SK-N-SH treated with all-trans-retinoic acid at 6 μM for 48 hours (cell line): ENCODE data around the gene OXLD1.

Source experiments
- ARNTL ChIP-seq: fragments of 450-650 bp; formaldehyde crosslinking; IDR thresholded peaks from 2 replicates; pipeline ENCODE4 v1.5.0; 2020; ENCODE audit warnings: low read depth, mild to moderate bottlenecking, moderate library complexity, borderline replicate concordance
- CREB5 ChIP-seq: fragments of 250-450 bp; sonication (Bioruptor Pico); IDR thresholded peaks from 2 replicates; pipeline ENCODE4 v1.5.1; 2020; ENCODE audit warnings: low read depth, mild to moderate bottlenecking, moderate library complexity
- ISL1 ChIP-seq: fragments of 250-450 bp; sonication (Bioruptor Pico); IDR thresholded peaks from 2 replicates; pipeline ENCODE4 v2.1.2; 2022; ENCODE audit warnings: mild to moderate bottlenecking, moderate library complexity
- RARB ChIP-seq: fragments of 250-450 bp; sonication (Bioruptor Pico); IDR thresholded peaks from 2 replicates; pipeline ENCODE4 v1.8.0; 2021; ENCODE audit warnings: mild to moderate bottlenecking, moderate library complexity
- ZFP30 ChIP-seq: fragments of 450-650 bp; formaldehyde crosslinking; IDR thresholded peaks from 2 replicates; pipeline ENCODE4 v1.5.0; 2022; ENCODE audit warnings: mild to moderate bottlenecking, moderate library complexity

GRCh38 chr17:81635973-81636504 lies 30.4 kb downstream of the OXLD1 start:
- no peak for TF ChIP-seq ARNTL
- TF ChIP-seq RARB: no peak
- no peak for TF ChIP-seq ZFP30
- no peak for TF ChIP-seq CREB5 (CRISPR knock-in tag)
- no peak for TF ChIP-seq ISL1 (CRISPR knock-in tag)
